ENCODE measurements around the gene TPRG1L.

TPRG1L gene

DNA sequence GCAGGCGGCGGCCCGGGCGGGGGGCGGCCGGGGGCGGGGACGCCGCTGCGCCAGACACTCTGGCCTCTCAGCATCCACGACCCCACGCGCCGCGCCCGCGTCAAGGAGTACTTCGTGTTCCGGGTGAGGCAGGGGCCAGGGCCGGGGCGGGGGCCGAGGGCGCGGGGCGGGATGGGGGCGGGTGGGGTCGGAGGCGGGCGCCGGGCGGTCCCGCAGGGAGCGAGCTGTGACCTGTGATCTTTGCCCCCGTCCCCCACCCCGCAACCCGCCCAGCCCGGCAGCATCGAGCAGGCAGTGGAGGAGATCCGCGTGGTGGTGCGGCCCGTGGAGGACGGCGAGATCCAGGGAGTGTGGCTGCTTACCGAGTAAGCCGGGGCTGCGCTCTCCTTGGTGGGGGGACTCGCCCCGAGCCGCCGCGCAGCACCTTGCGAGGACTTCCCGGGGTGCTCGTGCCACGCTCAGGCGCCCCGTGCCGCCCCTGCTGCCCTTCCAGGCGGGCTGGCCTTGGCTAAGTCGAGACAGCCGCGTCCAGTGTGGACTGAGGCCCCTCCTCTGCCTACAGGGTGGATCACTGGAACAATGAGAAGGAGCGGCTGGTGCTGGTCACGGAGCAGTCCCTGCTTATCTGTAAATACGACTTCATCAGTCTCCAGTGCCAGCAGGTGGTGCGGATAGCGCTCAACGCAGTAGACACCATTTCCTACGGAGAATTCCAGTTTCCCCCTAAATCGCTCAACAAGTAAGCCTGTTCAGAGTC lies 514 bp downstream of the TPRG1L start:
- Mint-ChIP-seq H3K27me3 (ENCODE audit: low read depth) (peaks cover 12% of the 10 kb centered on the region), H3K4me3 (peak overlapping the region; percentile 97), H3K4me1 (ENCODE audit: low read depth) (peaks cover 24% of the 10 kb centered on the region), H3K36me3 (ENCODE audit: low read depth) (peaks cover 11% of the 10 kb centered on the region), H3K9me3 (no peaks in the 10 kb centered on the region), H3K27ac (peak overlapping the region; percentile 93)

- no peaks in the 10 kb centered on the region for H3K9me3 Mint-ChIP-seq
- peaks cover 12% of the 10 kb centered on the region for H3K27me3 Mint-ChIP-seq (ENCODE audit: low read depth)
- H3K27ac Mint-ChIP-seq, result peak overlapping the region; percentile 42
- H3K4me3 Mint-ChIP-seq, result peak overlapping the region; percentile 56
- peaks cover 11% of the 10 kb centered on the region for H3K36me3 Mint-ChIP-seq (ENCODE audit: low read depth)
- peaks cover 20% of the 10 kb centered on the region for H3K4me1 Mint-ChIP-seq (ENCODE audit: low read depth)
Observed at GRCh38 chr1:3626025-3626424, 1.2 kb downstream of the TPRG1L start.

GRCh38 chr1:3627515-3628253 lies 2.9 kb downstream of the TPRG1L start:
- H3K4me3 Mint-ChIP-seq, result no peak overlapping the region
- no peak overlapping the region for H3K27ac Mint-ChIP-seq
- peaks cover 12% of the 10 kb centered on the region for H3K27me3 Mint-ChIP-seq (ENCODE audit: low read depth)
- H3K4me1 Mint-ChIP-seq (ENCODE audit: low read depth), result peaks cover 19% of the 10 kb centered on the region
- peaks cover 11% of the 10 kb centered on the region for H3K36me3 Mint-ChIP-seq (ENCODE audit: low read depth)
- H3K9me3 Mint-ChIP-seq, result no peaks in the 10 kb centered on the region

DNA sequence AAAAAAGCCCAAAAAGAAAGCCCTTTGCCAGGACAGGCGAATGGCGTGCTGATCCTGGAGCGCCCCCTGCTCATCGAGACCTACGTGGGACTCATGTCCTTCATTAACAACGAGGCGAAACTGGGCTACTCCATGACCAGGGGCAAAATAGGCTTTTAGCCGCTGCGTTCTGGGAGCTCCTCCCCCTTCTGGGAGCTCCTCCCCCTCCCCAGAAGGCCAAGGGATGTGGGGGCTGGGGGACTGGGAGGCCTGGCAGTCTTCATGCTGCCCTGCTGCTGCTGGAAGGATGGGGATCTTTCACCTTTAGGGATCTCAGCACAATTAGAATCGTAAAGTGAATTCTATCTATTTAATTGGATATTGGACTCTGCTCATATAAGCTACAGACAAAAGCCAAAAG lies 3.6 kb downstream of the TPRG1L start:
- Mint-ChIP-seq H3K36me3 (ENCODE audit: low read depth) (peaks cover 11% of the 10 kb centered on the region), H3K9me3 (no peaks in the 10 kb centered on the region), H3K27ac (no peak overlapping the region), H3K4me1 (ENCODE audit: low read depth) (peaks cover 12% of the 10 kb centered on the region), H3K4me3 (no peak overlapping the region), H3K27me3 (ENCODE audit: low read depth) (peaks cover 6% of the 10 kb centered on the region)

DNA sequence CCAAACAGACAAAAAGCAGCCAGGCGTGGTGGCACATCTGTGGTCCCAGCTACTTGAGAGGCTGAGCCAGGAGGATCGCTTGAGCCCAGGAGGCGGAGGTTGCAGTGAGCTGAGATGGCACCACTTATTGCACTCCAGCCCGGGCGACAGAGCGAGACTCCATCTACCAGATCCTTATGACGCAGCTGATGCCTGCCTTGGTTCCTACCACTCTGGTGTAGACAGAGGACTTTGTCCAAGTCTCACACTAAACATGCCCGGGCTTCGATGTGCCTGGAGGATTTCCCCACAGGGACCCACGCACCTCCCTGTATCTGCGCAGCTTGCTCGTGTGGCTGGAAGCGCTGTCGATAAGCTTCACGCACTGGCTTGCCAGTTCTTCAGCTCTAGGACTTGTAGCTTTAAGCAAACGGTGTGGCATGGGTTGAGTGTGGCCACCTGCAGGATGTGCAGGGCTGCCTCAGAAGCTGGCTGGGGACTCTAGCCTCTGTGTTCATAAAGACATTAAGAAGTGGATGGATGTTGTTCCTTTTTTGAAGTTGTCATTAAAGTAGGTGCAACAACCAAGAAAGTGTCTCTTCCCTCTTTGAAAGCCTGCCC lies 4.8 kb downstream of the TPRG1L start:
- H3K27ac Mint-ChIP-seq, result no peak overlapping the region
- no peaks in the 10 kb centered on the region for H3K27me3 Mint-ChIP-seq (ENCODE audit: low read depth)
- peaks cover 14% of the 10 kb centered on the region for H3K36me3 Mint-ChIP-seq (ENCODE audit: low read depth)
- no peak overlapping the region for H3K4me3 Mint-ChIP-seq
- H3K9me3 Mint-ChIP-seq, result no peaks in the 10 kb centered on the region
- H3K4me1 Mint-ChIP-seq (ENCODE audit: low read depth), result peaks cover 3% of the 10 kb centered on the region

DNA sequence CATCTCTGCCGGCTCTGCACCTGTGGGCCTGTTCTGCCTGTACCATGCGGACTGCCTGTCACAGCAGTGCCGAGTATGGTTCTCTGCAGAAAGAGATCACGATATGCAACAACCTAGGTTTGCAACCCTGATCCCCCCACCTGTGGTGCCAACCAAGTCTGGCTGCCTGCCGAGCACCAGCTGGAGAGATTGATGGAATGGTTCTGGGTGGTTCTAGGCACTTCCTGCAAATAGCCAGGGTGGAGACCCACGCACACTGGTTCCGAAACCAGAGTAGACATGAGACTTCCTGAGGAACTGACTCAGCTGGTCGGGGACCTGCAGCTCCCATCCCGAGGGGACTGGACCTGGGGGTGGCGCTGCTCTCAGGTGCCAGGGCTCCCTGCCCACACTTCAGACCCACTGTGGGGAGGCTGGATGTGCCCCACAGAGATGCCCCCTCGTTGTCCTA lies 5.4 kb downstream of the TPRG1L start:
- Mint-ChIP-seq H3K27ac (no peak overlapping the region), H3K4me3 (no peak overlapping the region), H3K27me3 (ENCODE audit: low read depth) (no peaks in the 10 kb centered on the region), H3K4me1 (ENCODE audit: low read depth) (peaks cover 2% of the 10 kb centered on the region), H3K36me3 (ENCODE audit: low read depth) (peaks cover 17% of the 10 kb centered on the region), H3K9me3 (no peaks in the 10 kb centered on the region)

DNA sequence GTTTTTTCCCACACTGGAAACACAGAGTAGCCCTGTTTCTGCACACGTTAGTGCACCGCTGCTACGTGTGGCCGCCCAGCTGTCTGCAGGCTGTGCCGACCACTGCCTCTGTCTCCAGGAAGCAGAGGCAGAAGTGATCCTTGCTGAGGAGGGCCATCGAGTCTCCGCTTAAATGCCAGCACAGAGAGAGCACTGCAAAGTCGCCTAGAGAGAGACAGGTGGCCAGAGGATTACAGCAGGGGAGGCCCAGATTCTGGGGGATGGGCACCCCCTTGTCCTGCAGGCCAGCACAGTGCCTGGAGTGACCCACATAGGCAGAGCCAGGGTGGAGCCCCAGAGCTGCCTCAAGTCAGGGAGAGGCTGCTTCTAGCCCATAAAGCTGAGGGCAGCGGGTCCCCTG lies 6.1 kb downstream of the TPRG1L start:
- H3K27ac Mint-ChIP-seq, result no peak overlapping the region
- no peaks in the 10 kb centered on the region for H3K9me3 Mint-ChIP-seq
- no peaks in the 10 kb centered on the region for H3K27me3 Mint-ChIP-seq (ENCODE audit: low read depth)
- peaks cover 21% of the 10 kb centered on the region for H3K36me3 Mint-ChIP-seq (ENCODE audit: low read depth)
- peaks cover 2% of the 10 kb centered on the region for H3K4me1 Mint-ChIP-seq (ENCODE audit: low read depth)
- no peak overlapping the region for H3K4me3 Mint-ChIP-seq

GRCh38 chr1:3631320-3632260 lies 6.8 kb downstream of the TPRG1L start:
- Mint-ChIP-seq H3K36me3 (ENCODE audit: low read depth) (peaks cover 22% of the 10 kb centered on the region), H3K4me1 (ENCODE audit: low read depth) (no peaks in the 10 kb centered on the region), H3K4me3 (no peak overlapping the region), H3K9me3 (no peaks in the 10 kb centered on the region), H3K27ac (no peak overlapping the region), H3K27me3 (ENCODE audit: low read depth) (no peaks in the 10 kb centered on the region)

DNA sequence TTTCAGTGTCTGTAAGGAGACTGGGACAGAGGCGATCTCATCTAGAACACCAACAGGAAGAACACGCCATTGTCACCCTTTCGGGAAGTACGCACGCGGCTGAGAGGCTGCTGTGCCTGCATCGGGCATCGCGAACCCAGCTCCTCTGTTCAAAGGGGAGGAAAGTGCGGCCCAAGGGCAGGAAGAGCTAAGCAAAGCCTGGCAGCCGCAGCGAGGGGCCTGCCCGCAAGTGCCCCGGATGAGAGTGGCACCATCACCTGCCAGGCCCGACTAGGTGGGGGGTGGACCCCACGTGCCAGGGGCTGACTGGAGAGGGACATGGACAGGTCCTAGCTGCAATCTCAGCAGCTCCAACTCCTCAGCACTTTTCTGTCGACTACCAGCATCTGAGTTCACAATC lies 7.5 kb downstream of the TPRG1L start:
- Mint-ChIP-seq H3K9me3 (no peaks in the 10 kb centered on the region), H3K36me3 (ENCODE audit: low read depth) (peaks cover 26% of the 10 kb centered on the region), H3K27ac (no peak overlapping the region), H3K27me3 (ENCODE audit: low read depth) (no peaks in the 10 kb centered on the region), H3K4me3 (no peak overlapping the region), H3K4me1 (ENCODE audit: low read depth) (no peaks in the 10 kb centered on the region)

DNA sequence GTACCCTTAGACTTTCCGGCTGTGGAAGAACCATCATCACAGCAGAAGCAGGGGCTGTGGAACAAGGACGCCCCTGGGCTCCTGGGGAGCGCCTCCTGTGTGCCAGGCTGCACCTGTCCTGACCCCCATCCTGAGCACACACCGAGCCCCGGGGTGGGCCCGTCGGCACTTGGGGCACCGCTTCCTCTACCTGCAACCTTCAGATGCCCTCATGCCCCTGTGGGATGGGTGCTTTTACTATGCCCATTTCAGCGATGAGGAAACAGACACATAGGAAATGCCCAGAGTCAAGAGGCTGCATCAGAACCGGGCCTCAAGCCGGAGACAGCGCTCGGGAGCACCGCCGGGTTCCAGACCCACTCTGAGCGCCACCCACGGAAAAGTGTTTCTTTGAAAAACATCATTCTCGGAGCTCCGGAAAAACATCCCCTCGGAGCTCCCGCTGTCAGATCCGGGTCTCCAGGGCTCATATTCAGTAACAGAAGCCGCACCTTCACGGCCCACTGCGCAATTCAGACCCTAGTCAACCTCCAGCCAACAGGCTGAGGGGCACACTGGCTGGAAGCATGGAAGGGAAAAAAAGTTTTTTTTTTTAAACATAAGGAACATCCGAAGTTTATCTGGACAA lies 8.0 kb downstream of the TPRG1L start:
- peaks cover 24% of the 10 kb centered on the region for H3K36me3 Mint-ChIP-seq (ENCODE audit: low read depth)
- no peak overlapping the region for H3K27ac Mint-ChIP-seq
- H3K27me3 Mint-ChIP-seq (ENCODE audit: low read depth), result no peaks in the 10 kb centered on the region
- H3K4me1 Mint-ChIP-seq (ENCODE audit: low read depth), result no peaks in the 10 kb centered on the region
- no peak overlapping the region for H3K4me3 Mint-ChIP-seq
- no peaks in the 10 kb centered on the region for H3K9me3 Mint-ChIP-seq

DNA sequence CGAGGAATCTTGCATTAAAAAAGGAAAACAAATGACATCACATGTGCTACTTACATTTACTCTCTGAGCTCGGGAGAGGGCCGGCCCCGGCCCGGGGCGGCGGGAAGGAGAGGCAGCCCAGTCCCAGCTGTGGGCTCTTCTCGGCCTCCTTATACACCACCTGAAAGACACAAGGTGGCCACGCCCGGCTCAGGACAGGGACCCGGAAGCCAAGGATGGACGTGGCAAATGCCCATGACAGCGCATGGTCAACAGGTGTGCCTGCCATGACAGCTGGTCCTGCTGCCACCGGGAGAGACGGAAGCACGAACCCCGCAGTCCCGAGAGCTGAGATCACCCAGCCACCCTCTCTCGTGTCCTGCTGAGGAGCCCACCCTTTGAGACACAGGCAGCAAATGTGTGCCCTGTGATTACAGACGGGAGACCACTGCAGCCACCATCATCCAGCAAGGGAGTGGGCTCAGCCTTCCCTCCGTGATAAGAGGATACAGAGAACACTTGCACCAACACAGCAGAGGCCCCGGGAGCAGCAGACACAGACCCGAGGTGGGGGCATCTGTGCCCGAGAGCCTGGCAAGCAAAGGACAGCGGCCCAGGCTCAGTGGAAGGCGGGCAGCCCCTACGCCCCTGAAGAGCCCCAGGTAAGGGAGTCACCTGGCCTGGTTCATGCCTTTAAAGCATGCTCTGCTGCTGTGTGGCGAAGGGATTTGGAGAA lies 8.7 kb downstream of the TPRG1L start:
- no peaks in the 10 kb centered on the region for H3K27me3 Mint-ChIP-seq (ENCODE audit: low read depth)
- no peak overlapping the region for H3K27ac Mint-ChIP-seq
- peaks cover 24% of the 10 kb centered on the region for H3K36me3 Mint-ChIP-seq (ENCODE audit: low read depth)
- H3K9me3 Mint-ChIP-seq, result no peaks in the 10 kb centered on the region
- no peaks in the 10 kb centered on the region for H3K4me1 Mint-ChIP-seq (ENCODE audit: low read depth)
- no peak overlapping the region for H3K4me3 Mint-ChIP-seq

- H3K9me3 Mint-ChIP-seq, result no peaks in the 10 kb centered on the region
- peak overlapping the region; percentile 20 for H3K27ac Mint-ChIP-seq
- no peaks in the 10 kb centered on the region for H3K27me3 Mint-ChIP-seq (ENCODE audit: low read depth)
- no peak overlapping the region for H3K4me3 Mint-ChIP-seq
- H3K4me1 Mint-ChIP-seq (ENCODE audit: low read depth), result no peaks in the 10 kb centered on the region
- H3K36me3 Mint-ChIP-seq (ENCODE audit: low read depth), result peaks cover 19% of the 10 kb centered on the region
Observed at GRCh38 chr1:3634059-3634800, 9.4 kb downstream of the TPRG1L start.

DNA sequence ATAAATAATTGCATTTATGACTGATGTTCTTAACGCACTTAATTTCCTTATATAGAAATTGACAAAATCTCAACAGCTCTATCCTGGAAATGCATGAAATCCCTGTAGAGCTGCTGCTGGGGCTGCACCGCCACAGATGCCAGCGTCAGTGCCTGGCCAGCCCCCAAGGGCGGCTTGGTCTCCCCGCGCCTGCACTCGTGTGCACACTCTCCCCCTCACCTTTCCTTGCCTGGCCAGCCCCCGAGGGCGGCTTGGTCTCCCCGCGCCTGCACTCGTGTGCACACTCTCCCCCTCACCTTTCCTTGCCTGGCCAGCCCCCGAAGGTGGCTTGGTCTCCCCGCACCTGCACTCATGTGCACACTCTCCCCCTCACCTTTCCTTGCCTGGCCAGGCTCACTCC lies 11.3 kb downstream of the TPRG1L start:
- H3K36me3 Mint-ChIP-seq (ENCODE audit: low read depth), result peaks cover 19% of the 10 kb centered on the region
- H3K9me3 Mint-ChIP-seq, result no peaks in the 10 kb centered on the region
- no peaks in the 10 kb centered on the region for H3K4me1 Mint-ChIP-seq (ENCODE audit: low read depth)
- no peak overlapping the region for H3K4me3 Mint-ChIP-seq
- no peak overlapping the region for H3K27ac Mint-ChIP-seq
- H3K27me3 Mint-ChIP-seq (ENCODE audit: low read depth), result no peaks in the 10 kb centered on the region
